HEK293 (cell line): ENCODE data around the gene OVOL2.

Experiments
- CTCF ChIA-PET: fragments of 350-600 bp; formaldehyde crosslinking; extraction: SDS; loops from one replicate; lab custom pipeline; 2021; ENCODE audit warnings: antibody characterized with exemption; lab: Yijun Ruan, JAX
- POLR2A ChIA-PET: fragments of 300-600 bp; formaldehyde crosslinking; extraction: SDS; loops from one replicate; lab custom pipeline; 2020; ENCODE audit warnings: antibody characterized with exemption, inconsistent platforms; lab: Yijun Ruan, JAX
- H3K27ac ChIP-seq: fragments of 200-500 bp; sonication (Bioruptor generic); 2 replicates; pipeline ENCODE4 v1.5.1; 2014; ENCODE audit warnings: low read depth, low read length, control low read depth, inconsistent platforms; ENCODE audit errors: extremely low read depth
- H3K36me3 ChIP-seq, 2 experiments: fragments of 200-500 bp in 1 of 2; sonication (Bioruptor generic) in 1 of 2; 1 replicate in 1 of 2; 2 replicates in 1 of 2; pipeline ENCODE4 v1.5.1; 2014 to 2017; ENCODE audit warnings: inconsistent platforms in 2 of 2, low read length in 2 of 2; ENCODE audit not compliant: control insufficient read depth in 2 of 2, insufficient read depth in 1 of 2
- H3K4me1 ChIP-seq: fragments of 200-500 bp; sonication (Bioruptor generic); 2 replicates; pipeline ENCODE4 v1.5.1; 2014; ENCODE audit warnings: mild to moderate bottlenecking, low read length, inconsistent platforms; ENCODE audit not compliant: control insufficient read depth, insufficient read depth
- H3K4me3 ChIP-seq: 2 replicates; pipeline ENCODE4 v1.5.1; 2011; ENCODE audit warnings: low read depth, mild to moderate bottlenecking, control low read depth, low read length, moderate library complexity
- H3K9me3 ChIP-seq: fragments of 200-500 bp; sonication (Bioruptor generic); 2 replicates; pipeline ENCODE4 v1.5.1; 2014; ENCODE audit warnings: low read depth, low read length, inconsistent platforms; ENCODE audit not compliant: control insufficient read depth, insufficient read depth
- OVOL3 ChIP-seq: fragments of 450-650 bp; formaldehyde crosslinking; IDR thresholded peaks from 2 replicates; pipeline ENCODE4 v1.5.1; 2016; ENCODE audit warnings: missing biosample characterization, missing genetic modification characterization
- TCF7L2 ChIP-seq: IDR thresholded peaks from 2 replicates; pipeline ENCODE4 v1.6.1; 2011; ENCODE audit warnings: low read depth, mild to moderate bottlenecking, inconsistent platforms, low read length, moderate library complexity, borderline replicate concordance
- WT1 ChIP-seq: fragments of 450-650 bp; formaldehyde crosslinking; IDR thresholded peaks from 2 replicates; pipeline ENCODE4 v1.5.1; 2016; ENCODE audit warnings: missing biosample characterization, missing genetic modification characterization
- ZBTB1 ChIP-seq: fragments of 450-650 bp; formaldehyde crosslinking; IDR thresholded peaks from 2 replicates; pipeline ENCODE4 v1.5.1; 2016; ENCODE audit warnings: missing biosample characterization, missing genetic modification characterization
- ZBTB20 ChIP-seq: fragments of 450-650 bp; formaldehyde crosslinking; IDR thresholded peaks from 2 replicates; pipeline ENCODE4 v1.5.1; 2016; ENCODE audit warnings: missing biosample characterization, missing genetic modification characterization
- ZEB2 ChIP-seq: fragments of 450-650 bp; formaldehyde crosslinking; IDR thresholded peaks from 2 replicates; pipeline ENCODE4 v1.5.1; 2016; ENCODE audit warnings: missing biosample characterization, missing genetic modification characterization
- ZNF138 ChIP-seq: fragments of 450-650 bp; formaldehyde crosslinking; IDR thresholded peaks from 2 replicates; pipeline ENCODE4 v1.5.1; 2016; ENCODE audit warnings: missing biosample characterization, missing genetic modification characterization, borderline replicate concordance
- ZNF433 ChIP-seq: fragments of 450-650 bp; formaldehyde crosslinking; IDR thresholded peaks from 2 replicates; pipeline ENCODE4 v1.5.1; 2016; ENCODE audit warnings: missing biosample characterization, missing genetic modification characterization, low read depth
- ZNF558 ChIP-seq: fragments of 450-650 bp; formaldehyde crosslinking; IDR thresholded peaks from 2 replicates; pipeline ENCODE4 v1.5.1; 2016; ENCODE audit warnings: missing biosample characterization, missing genetic modification characterization
- ZNF610 ChIP-seq: fragments of 450-650 bp; formaldehyde crosslinking; IDR thresholded peaks from 2 replicates; pipeline ENCODE4 v1.5.1; 2016; ENCODE audit warnings: missing biosample characterization, missing genetic modification characterization, borderline replicate concordance
- ZNF658 ChIP-seq: fragments of 450-650 bp; formaldehyde crosslinking; IDR thresholded peaks from 2 replicates; pipeline ENCODE4; 2016; ENCODE audit warnings: missing biosample characterization, missing genetic modification characterization
- ZNF692 ChIP-seq: fragments of 450-650 bp; formaldehyde crosslinking; IDR thresholded peaks from 2 replicates; pipeline ENCODE4 v1.5.1; 2016; ENCODE audit warnings: missing biosample characterization, missing genetic modification characterization
- ZNF701 ChIP-seq: fragments of 450-650 bp; formaldehyde crosslinking; IDR thresholded peaks from 2 replicates; pipeline ENCODE4 v1.5.1; 2016; ENCODE audit warnings: missing biosample characterization, missing genetic modification characterization
- ZNF707 ChIP-seq: fragments of 450-650 bp; formaldehyde crosslinking; IDR thresholded peaks from 2 replicates; pipeline ENCODE4 v1.5.1; 2016; ENCODE audit warnings: missing biosample characterization, missing genetic modification characterization
- ZNF747 ChIP-seq: fragments of 450-650 bp; formaldehyde crosslinking; IDR thresholded peaks from 2 replicates; pipeline ENCODE4 v1.5.1; 2016; ENCODE audit warnings: missing biosample characterization, missing genetic modification characterization
- ZNF777 ChIP-seq: fragments of 450-650 bp; formaldehyde crosslinking; IDR thresholded peaks from 2 replicates; pipeline ENCODE4 v1.5.1; 2017; ENCODE audit warnings: missing biosample characterization, missing genetic modification characterization, borderline replicate concordance
- TF ChIP-seq, protein P1 (sequence below): fragments of 450-650 bp; IDR thresholded peaks from 2 replicates; pipeline ENCODE4 v1.5.1; 2018; ENCODE audit warnings: missing biosample characterization, missing genetic modification characterization
- TF ChIP-seq, protein P2 (sequence below): fragments of 450-650 bp; formaldehyde crosslinking; IDR thresholded peaks from 2 replicates; pipeline ENCODE4 v1.5.1; 2017; ENCODE audit warnings: missing biosample characterization, missing genetic modification characterization
- TF ChIP-seq, protein P3 (sequence below): IDR thresholded peaks from 2 replicates; pipeline ENCODE4 v1.6.1; 2011; ENCODE audit warnings: mild to moderate bottlenecking, low read depth, low read length, borderline replicate concordance

OVOL2 gene

GRCh38 chr20:18072532-18072931 is 14.8 kb upstream of the OVOL2 start (continued):
- TF ChIP-seq TCF7L2 (no peak), ZNF701 (tag by site-specific recombination) (no peak), ZBTB20 (no peak), ZNF138 (tag by site-specific recombination) (no peak), ZNF747 (tag by site-specific recombination) (no peak), ZNF433 (tag by site-specific recombination) (no peak), ZNF777 (no peak), OVOL3 (no peak)
- TF ChIP-seq, protein P1, sequence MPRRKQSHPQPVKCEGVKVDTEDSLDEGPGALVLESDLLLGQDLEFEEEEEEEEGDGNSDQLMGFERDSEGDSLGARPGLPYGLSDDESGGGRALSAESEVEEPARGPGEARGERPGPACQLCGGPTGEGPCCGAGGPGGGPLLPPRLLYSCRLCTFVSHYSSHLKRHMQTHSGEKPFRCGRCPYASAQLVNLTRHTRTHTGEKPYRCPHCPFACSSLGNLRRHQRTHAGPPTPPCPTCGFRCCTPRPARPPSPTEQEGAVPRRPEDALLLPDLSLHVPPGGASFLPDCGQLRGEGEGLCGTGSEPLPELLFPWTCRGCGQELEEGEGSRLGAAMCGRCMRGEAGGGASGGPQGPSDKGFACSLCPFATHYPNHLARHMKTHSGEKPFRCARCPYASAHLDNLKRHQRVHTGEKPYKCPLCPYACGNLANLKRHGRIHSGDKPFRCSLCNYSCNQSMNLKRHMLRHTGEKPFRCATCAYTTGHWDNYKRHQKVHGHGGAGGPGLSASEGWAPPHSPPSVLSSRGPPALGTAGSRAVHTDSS (tag by site-specific recombination), result no peak
- TF ChIP-seq, all 188 proteins: peak for 0

DNA sequence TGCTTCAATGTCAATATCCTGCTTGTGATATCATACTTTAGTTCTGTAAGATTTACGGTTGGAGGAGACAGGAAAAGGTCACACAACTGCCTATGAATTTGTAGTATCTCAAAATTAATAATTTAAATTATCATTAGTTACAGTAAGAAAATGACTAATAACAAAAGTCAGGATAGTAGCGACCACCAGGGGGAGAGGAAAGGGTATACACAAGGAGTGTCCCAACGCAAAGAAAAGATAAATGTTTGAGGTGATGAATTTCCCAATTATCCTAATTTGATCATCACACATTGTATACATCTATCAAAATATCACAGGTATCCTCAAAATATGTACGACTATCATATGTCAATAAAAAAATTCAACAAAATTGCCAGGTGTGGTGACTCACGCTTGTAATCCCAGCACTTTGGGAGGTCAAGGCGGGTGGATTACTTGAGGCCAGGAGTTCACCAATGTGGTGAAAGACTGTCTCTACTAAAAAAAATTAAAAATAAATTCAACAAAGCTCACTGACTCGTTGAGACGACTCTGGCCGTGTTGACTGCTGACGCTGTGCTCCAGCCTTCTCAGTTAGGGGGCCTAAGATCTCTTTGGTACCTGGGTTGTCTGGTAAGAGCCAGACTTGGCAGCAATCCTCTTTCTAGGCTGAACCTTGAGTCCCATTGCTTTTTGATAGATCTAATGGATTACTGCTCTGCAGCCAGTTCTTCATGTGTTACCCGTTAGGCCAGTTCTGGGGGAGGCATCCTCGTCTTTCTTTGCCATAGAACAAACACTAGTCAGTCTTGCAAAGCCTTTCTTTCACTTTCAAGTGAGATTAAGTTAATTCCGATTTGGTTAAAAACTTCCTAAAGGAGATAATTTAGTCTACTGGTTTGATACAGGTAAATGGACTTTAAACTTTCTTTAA is 9.0 kb upstream of the OVOL2 start:
- Histone ChIP-seq H3K36me3 (no peaks in the 10 kb centered on the region), H3K9me3 (no peaks in the 10 kb centered on the region), H3K4me3 (no peak overlapping the region), H3K27ac (no peak overlapping the region), H3K4me1 (no peaks in the 10 kb centered on the region)
- ChIA-PET CTCF (interaction anchor here (0.7 kb wide), 1 partner anchor 1105 kb away, joined by 3 read pairs; no protein-coding TSS in a partner anchor), POLR2A (no interaction called here)
- TF ChIP-seq, protein P2, sequence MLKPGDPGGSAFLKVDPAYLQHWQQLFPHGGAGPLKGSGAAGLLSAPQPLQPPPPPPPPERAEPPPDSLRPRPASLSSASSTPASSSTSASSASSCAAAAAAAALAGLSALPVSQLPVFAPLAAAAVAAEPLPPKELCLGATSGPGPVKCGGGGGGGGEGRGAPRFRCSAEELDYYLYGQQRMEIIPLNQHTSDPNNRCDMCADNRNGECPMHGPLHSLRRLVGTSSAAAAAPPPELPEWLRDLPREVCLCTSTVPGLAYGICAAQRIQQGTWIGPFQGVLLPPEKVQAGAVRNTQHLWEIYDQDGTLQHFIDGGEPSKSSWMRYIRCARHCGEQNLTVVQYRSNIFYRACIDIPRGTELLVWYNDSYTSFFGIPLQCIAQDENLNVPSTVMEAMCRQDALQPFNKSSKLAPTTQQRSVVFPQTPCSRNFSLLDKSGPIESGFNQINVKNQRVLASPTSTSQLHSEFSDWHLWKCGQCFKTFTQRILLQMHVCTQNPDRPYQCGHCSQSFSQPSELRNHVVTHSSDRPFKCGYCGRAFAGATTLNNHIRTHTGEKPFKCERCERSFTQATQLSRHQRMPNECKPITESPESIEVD, result no peak
- TF ChIP-seq TCF7L2, result no peak
- TF ChIP-seq ZNF658 (tag by site-specific recombination), result no peak

DNA sequence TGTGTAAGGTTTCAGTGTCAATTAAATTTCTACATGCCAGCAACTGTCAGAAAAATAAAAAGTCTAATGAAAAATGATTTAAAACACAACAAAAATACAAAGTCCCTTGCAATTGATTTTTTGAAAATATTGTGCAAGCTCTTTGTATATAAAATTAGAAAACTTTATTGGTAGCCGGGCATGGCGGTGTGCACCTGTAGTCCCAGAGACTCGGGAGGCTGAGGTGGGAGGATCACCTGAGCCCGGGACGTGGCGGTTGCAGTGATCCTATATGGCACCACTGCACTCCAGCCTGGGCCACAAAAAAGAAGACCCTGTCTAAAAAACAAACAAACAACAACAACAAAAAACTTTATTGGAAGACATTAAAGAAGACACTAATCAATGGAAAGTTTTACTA is 6.0 kb upstream of the OVOL2 start:
- Histone ChIP-seq H3K36me3 (no peaks in the 10 kb centered on the region), H3K27ac (no peak overlapping the region), H3K4me3 (no peak overlapping the region), H3K4me1 (no peaks in the 10 kb centered on the region; the same call in 1 of the 2 replicates), H3K9me3 (no peaks in the 10 kb centered on the region)
- ChIA-PET POLR2A (no interaction called here), CTCF (no interaction called here)
- TF ChIP-seq ZNF610 (tag by site-specific recombination) (no peak), ZNF558 (no peak), WT1 (no peak)
- TF ChIP-seq, all 188 proteins: peak for 0

DNA sequence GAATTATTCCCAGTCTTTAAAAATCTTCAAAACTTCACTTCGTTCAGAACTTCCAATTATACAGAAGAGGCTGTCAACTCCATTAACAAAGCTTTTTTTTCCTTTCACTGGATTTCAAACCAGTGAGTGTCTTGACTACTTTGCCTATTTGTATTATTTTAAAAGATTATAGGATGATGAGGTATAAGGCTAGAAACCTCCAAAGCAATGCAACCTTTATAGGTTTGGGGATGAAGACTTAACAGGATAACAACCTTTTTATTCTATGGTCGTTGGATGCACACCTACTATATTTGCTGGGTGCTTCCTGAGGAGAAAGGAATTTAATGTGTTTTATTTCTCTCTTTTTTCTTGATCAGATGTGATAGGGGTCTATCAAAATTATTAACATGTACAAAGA is 1.9 kb upstream of the OVOL2 start:
- POLR2A ChIA-PET, result interaction anchor here (1.7 kb wide), 1 partner anchor 229 kb away, joined by 5 read pairs; the partner anchor contains the start of gene ZNF133
- CTCF ChIA-PET, result interaction anchor here (0.8 kb wide), 1 partner anchor 217 kb away, joined by 5 read pairs; no protein-coding TSS in a partner anchor
- no peaks in the 10 kb centered on the region for H3K9me3 ChIP-seq
- no peak overlapping the region for H3K27ac ChIP-seq
- H3K36me3 ChIP-seq, result no peaks in the 10 kb centered on the region
- peaks cover 2% of the 10 kb centered on the region; the same call in 1 of the 2 replicates for H3K4me1 ChIP-seq
- H3K4me3 ChIP-seq, result peak overlapping the region; percentile 39
- no peak for TF ChIP-seq ZNF707 (tag by site-specific recombination)
- TF ChIP-seq, protein P3, sequence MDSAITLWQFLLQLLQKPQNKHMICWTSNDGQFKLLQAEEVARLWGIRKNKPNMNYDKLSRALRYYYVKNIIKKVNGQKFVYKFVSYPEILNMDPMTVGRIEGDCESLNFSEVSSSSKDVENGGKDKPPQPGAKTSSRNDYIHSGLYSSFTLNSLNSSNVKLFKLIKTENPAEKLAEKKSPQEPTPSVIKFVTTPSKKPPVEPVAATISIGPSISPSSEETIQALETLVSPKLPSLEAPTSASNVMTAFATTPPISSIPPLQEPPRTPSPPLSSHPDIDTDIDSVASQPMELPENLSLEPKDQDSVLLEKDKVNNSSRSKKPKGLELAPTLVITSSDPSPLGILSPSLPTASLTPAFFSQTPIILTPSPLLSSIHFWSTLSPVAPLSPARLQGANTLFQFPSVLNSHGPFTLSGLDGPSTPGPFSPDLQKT, result no peak
- no peak for TF ChIP-seq ZEB2 (tag by site-specific recombination)
- TF ChIP-seq ZNF692 (tag by site-specific recombination), result no peak
- no peak for TF ChIP-seq ZBTB1 (tag by site-specific recombination)
